Measurements from ENCODE around the gene IL22.

The IL22 gene

DNA sequence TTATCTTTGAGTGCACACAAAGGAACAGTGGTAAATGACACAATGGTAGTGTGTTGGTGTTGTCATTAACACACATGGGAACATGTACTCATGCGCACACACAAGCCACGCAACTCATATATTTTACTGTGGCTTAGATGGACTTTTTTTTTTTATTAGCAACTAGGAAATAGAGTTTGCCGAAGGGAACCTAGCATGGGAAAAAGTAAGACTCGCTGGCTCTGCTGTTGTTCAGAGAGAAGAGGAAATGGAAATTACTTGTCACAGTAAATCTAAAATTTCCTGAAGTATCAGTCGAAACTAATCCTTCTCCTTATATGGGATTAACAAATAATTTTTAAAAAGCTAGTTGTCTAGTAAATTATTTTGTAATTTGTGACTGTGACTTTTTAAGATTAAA lies 33.7 kb upstream of the IL22 start:
- H3K4me3 ChIP-seq (ENCODE audit: low read length), result no peak overlapping the region
- TF ChIP-seq, protein P1, sequence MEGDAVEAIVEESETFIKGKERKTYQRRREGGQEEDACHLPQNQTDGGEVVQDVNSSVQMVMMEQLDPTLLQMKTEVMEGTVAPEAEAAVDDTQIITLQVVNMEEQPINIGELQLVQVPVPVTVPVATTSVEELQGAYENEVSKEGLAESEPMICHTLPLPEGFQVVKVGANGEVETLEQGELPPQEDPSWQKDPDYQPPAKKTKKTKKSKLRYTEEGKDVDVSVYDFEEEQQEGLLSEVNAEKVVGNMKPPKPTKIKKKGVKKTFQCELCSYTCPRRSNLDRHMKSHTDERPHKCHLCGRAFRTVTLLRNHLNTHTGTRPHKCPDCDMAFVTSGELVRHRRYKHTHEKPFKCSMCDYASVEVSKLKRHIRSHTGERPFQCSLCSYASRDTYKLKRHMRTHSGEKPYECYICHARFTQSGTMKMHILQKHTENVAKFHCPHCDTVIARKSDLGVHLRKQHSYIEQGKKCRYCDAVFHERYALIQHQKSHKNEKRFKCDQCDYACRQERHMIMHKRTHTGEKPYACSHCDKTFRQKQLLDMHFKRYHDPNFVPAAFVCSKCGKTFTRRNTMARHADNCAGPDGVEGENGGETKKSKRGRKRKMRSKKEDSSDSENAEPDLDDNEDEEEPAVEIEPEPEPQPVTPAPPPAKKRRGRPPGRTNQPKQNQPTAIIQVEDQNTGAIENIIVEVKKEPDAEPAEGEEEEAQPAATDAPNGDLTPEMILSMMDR (conservative IDR thresholded peaks at IDR 0.05; ENCODE audit: low read length), result no peak
- no peak for DNase-seq (ENCODE audit: low read depth)

DNA sequence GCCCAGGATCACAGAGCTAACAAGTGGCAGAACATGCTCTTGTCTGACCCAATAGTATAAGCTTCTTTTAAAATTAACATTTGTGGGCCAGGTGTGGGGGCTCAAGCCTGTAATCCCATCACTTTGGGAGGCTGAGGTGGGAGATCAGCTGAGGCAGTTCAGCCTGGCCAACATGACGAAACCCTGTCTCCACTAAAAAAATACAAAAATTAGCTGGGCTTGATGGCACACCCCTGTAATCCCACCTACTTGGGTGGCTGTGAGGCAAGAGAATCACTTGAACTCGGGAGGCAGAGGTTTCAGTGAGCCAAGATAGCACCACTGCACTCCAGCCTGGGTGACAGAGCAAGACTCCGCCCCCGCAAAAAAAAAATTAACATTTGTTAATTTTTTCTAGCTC lies 33.0 kb upstream of the IL22 start:
- H3K4me3 ChIP-seq (ENCODE audit: low read length), result no peak overlapping the region
- TF ChIP-seq, protein P1 (conservative IDR thresholded peaks at IDR 0.05; ENCODE audit: low read length), result no peak
- DNase-seq (ENCODE audit: low read depth), result no peak

DNA sequence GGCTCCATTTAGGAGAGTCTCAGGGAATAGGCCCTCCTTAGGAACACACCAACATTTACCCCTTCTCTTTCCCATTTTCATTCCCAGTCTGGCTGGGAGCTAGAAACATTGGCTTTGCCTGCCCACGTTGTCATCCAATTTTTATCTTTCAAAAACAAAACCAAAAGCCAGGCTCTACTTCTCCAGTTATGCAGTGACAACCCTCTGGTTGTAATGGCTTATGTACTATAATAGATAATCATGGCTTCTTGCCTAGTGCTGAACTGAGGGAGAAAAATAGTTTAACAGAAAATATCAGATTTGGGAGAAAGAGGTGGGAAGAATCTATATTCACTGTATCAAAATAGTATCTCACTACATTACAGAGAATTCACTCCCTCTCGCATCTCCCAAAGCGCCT lies 32.1 kb upstream of the IL22 start:
- no peak for DNase-seq (ENCODE audit: low read depth)
- TF ChIP-seq, protein P1 (conservative IDR thresholded peaks at IDR 0.05; ENCODE audit: low read length), result no peak
- no peak overlapping the region for H3K4me3 ChIP-seq (ENCODE audit: low read length)

DNA sequence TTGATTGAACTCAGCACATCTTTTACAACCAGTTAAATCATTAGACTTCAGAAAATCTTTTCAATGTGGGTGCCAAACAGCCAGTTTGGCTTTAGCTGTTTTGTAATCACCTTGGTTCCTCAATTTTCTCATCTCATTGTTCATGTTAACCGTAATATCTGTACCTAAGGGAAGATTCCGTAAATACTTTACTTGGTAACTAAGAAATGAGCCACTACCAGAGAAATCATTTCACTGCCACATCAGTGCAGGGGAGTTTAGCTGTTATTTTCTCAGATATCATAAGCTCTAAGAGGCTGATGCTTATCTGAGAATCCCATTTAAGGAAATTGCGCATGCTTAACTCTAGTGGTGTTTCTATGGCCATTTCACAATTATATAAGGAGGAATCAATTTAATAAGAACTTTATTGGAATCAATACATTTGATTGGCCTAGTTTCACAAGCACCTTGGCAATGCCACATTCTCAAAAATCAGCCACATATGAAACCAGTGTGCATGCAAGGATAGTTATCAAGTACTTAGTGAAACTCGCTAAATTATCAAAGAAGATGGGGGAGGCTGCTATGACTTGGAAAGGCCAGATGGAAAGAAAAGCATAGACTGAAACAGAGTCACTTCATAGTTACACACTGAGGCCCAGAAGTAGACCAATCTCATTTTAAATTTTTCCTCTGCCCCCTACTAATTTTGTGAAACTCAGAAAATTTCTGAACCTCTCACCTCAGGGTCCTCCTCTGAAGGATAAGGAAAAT lies 28.1 kb upstream of the IL22 start:
- no peak overlapping the region for H3K4me3 ChIP-seq (ENCODE audit: low read length)
- TF ChIP-seq, protein P1 (conservative IDR thresholded peaks at IDR 0.05; ENCODE audit: low read length), result no peak
- DNase-seq (ENCODE audit: low read depth), result no peak

DNA sequence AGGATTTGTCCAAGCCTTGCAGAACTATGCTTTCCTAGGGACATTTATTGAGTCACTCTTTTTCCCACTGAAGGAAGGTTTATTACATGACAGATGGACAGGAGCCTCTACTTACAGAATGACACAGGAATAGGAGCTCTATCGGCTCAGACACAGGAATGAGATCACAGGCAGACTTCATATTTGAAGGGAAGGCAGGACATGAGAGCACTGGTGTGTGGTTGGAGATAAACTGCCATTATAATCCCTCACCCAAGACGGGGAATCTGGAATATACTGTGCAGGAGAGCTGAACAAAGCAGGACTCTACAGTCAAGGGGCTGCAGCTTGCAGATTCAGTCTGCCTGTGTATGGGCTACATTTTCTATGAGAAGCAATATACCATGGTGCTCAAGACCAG lies 26.8 kb upstream of the IL22 start:
- H3K4me3 ChIP-seq (ENCODE audit: low read length), result no peak overlapping the region
- TF ChIP-seq, protein P1 (conservative IDR thresholded peaks at IDR 0.05; ENCODE audit: low read length), result no peak
- no peak for DNase-seq (ENCODE audit: low read depth)

DNA sequence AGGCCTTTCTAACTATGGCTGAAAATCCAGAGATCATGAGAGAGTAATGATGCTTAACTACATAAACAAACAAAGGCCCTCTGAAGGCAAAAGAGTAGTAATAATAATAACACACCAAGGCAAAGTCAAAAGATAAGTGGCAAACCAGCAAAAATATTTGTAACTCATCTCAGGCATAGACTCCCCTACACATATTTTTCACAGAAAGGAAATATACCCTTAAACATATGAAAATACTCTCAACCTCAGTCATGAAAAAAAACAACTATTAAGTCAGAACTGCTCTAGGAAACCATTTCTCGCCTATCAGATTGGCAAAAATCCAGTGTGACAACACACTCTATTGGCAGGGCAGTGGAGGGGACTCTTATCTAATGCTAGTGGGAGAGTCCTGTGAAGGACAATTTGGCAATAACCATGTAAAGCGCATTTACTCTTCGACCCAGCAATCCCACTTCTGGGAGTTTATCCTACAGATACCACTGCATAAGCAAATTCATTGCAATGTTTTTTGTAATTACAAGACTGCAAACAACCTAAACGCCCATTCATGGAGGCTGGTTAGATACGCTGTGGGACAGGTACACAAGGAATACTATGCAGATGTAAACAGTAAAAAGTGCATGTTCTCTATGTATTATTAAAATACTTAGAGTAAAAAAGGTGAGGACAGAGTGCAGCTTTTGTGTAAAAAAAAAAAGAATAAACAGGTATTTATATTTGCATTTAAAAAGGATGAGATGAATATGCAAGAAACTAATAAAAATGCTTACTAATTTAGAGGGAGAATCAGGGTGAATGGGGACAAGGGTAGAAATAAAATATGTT lies 26.0 kb upstream of the IL22 start:
- no peak overlapping the region for H3K4me3 ChIP-seq (ENCODE audit: low read length)
- DNase-seq (ENCODE audit: low read depth), result no peak
- TF ChIP-seq, protein P1 (conservative IDR thresholded peaks at IDR 0.05; ENCODE audit: low read length), result no peak
